IMR-90 (cell line): Measurements from ENCODE around the gene TP53TG5. TPM values are rescaled to one million over a fixed set of nuclear protein-coding genes. Genes with fewer than 3 reads are reported as not detected.
"Not testable (repeated sequence)": the region's sequence is repeated elsewhere in the genome, so short reads cannot be mapped to it uniquely, and the experiment has no call there.

ENCODE experiments used
- ATAC-seq: fragments of 200-7000 bp; cut with Tn5 transposase; 2 replicates; pipeline ENCODE4 v1.9.1; 2020; ENCODE audit warnings: low read depth, mild to moderate bottlenecking, moderate library complexity
- BruUV-seq: library from RNA; stranded (reverse); fragments of 400-500 nt; replicated peaks from 2 replicates; lab custom pipeline; 2021; lab: Mats Ljungman, UMichigan
- CTCF ChIA-PET: fragments of 300-600 bp; formaldehyde crosslinking; extraction: SDS; loops from one replicate; lab custom pipeline; 2021; ENCODE audit warnings: antibody characterized with exemption; lab: Yijun Ruan, JAX
- POLR2A ChIA-PET: fragments of 300-600 bp; sonication (Branson Sonifier 250); formaldehyde crosslinking; loops from one replicate; lab custom pipeline; 2022; ENCODE audit warnings: antibody characterized with exemption; ENCODE audit not compliant: unreplicated experiment; lab: Charles Lee
- DNase-seq: peaks from one replicate; pipeline ENCODE4 v3.0.0; 2013
- H2AFZ ChIP-seq: replicated peaks from 2 replicates; pipeline ENCODE3; 2013; ENCODE audit warnings: low read length, mild to moderate bottlenecking; ENCODE audit not compliant: poor library complexity
- H2AK5ac ChIP-seq: 2 replicates; pipeline ENCODE4 v1.6.1; 2013; ENCODE audit warnings: low read depth, low read length, inconsistent platforms
- H2AK9ac ChIP-seq: replicated peaks from 2 replicates; pipeline ENCODE3; 2013; ENCODE audit warnings: mild to moderate bottlenecking, low read depth, low read length, moderate library complexity; ENCODE audit not compliant: poor library complexity
- H2BK120ac ChIP-seq: 2 replicates; pipeline ENCODE4 v1.6.1; 2013; ENCODE audit warnings: low read depth, low read length, inconsistent platforms
- H2BK15ac ChIP-seq: 3 replicates; pipeline ENCODE4 v1.6.1; 2013; ENCODE audit warnings: low read depth, low read length, inconsistent platforms
- H2BK20ac ChIP-seq: 2 replicates; pipeline ENCODE4 v1.6.1; 2013; ENCODE audit warnings: low read depth, mild to moderate bottlenecking, inconsistent platforms, low read length, moderate library complexity
- H2BK5ac ChIP-seq: 2 replicates; pipeline ENCODE4 v1.6.1; 2013; ENCODE audit warnings: mild to moderate bottlenecking, low read depth, low read length, inconsistent platforms; ENCODE audit not compliant: poor library complexity, severe bottlenecking
- H3K14ac ChIP-seq: replicated peaks from 2 replicates; pipeline ENCODE4 v1.6.1; 2013; ENCODE audit warnings: low read depth, low read length, inconsistent platforms
- H3K18ac ChIP-seq: 2 replicates; pipeline ENCODE4 v1.6.1; 2013; ENCODE audit warnings: low read depth, low read length, control low read depth
- H3K23ac ChIP-seq: 2 replicates; pipeline ENCODE4 v1.6.1; 2013; ENCODE audit warnings: low read depth, low read length, inconsistent platforms
- H3K27ac ChIP-seq: 2 replicates; pipeline ENCODE4 v1.5.1; 2013; ENCODE audit warnings: mild to moderate bottlenecking, control low read depth, low read length; ENCODE audit not compliant: insufficient read depth
- H3K27me3 ChIP-seq: 2 replicates; pipeline ENCODE4 v1.6.1; 2013; ENCODE audit warnings: low read length; ENCODE audit not compliant: control insufficient read depth, insufficient read depth
- H3K36me3 ChIP-seq: 2 replicates; pipeline ENCODE4 v1.6.1; 2013; ENCODE audit warnings: low read length, mixed read lengths; ENCODE audit not compliant: control insufficient read depth, insufficient read depth
- H3K4ac ChIP-seq: 2 replicates; pipeline ENCODE4 v1.6.1; 2013; ENCODE audit warnings: low read depth, low read length, inconsistent platforms
- H3K4me1 ChIP-seq: 2 replicates; pipeline ENCODE4 v1.6.1; 2013; ENCODE audit warnings: low read length, mixed read lengths; ENCODE audit not compliant: control insufficient read depth, insufficient read depth
- H3K4me2 ChIP-seq: 2 replicates; pipeline ENCODE4 v1.6.1; 2013; ENCODE audit warnings: low read depth, mild to moderate bottlenecking, control low read depth, low read length, moderate library complexity
- H3K4me3 ChIP-seq: 2 replicates; pipeline ENCODE4 v1.5.1; 2013; ENCODE audit warnings: low read depth, mild to moderate bottlenecking, control low read depth, low read length, moderate library complexity; ENCODE audit not compliant: insufficient read depth
- H3K56ac ChIP-seq: 2 replicates; pipeline ENCODE4 v1.6.1; 2013; ENCODE audit warnings: low read length, inconsistent platforms; ENCODE audit not compliant: insufficient read depth; ENCODE audit errors: extremely low read depth
- H3K79me1 ChIP-seq, 2 experiments: 2 replicates each; pipeline ENCODE4 v1.6.1; 2013; ENCODE audit warnings: low read length in 2 of 2, inconsistent platforms in 1 of 2, low read depth in 1 of 2
- H3K9ac ChIP-seq: 2 replicates; pipeline ENCODE4 v1.6.1; 2013; ENCODE audit warnings: low read depth, low read length, control low read depth
- H3K9me1 ChIP-seq: 2 replicates; pipeline ENCODE4 v1.6.1; 2013; ENCODE audit warnings: low read length, inconsistent platforms; ENCODE audit not compliant: insufficient read depth
- H3K9me3 ChIP-seq: 2 replicates; pipeline ENCODE4 v1.6.1; 2013; ENCODE audit warnings: low read length; ENCODE audit not compliant: control insufficient read depth, insufficient read depth
- H4K20me1 ChIP-seq: 2 replicates; pipeline ENCODE4 v1.6.1; 2013; ENCODE audit warnings: low read length, inconsistent platforms; ENCODE audit not compliant: insufficient read depth
- H4K5ac ChIP-seq: 2 replicates; pipeline ENCODE4 v1.6.1; 2013; ENCODE audit warnings: mild to moderate bottlenecking, low read depth, low read length, control low read depth
- H4K8ac ChIP-seq, 2 experiments: 2 replicates each; pipeline ENCODE4 v1.6.1; 2013; ENCODE audit warnings: low read depth in 2 of 2, low read length in 2 of 2, control low read depth in 1 of 2, inconsistent platforms in 1 of 2
- H4K91ac ChIP-seq: 2 replicates; pipeline ENCODE4 v1.6.1; 2013; ENCODE audit warnings: low read depth, low read length, inconsistent platforms; ENCODE audit not compliant: insufficient read depth
- FOS ChIP-seq: fragments of 150-350 bp; IDR thresholded peaks from 2 replicates; pipeline ENCODE4 v1.6.1; 2016; ENCODE audit warnings: low read depth, low read length
- MAFK ChIP-seq: IDR thresholded peaks from 2 replicates; pipeline ENCODE4 v1.6.1; 2012; ENCODE audit warnings: low read depth, low read length, improper control_type of control experiment
- NFE2L2 ChIP-seq: fragments of 150-350 bp; IDR thresholded peaks from 2 replicates; pipeline ENCODE4 v1.6.1; 2016; ENCODE audit warnings: low read depth, mild to moderate bottlenecking, low read length
- RFX5 ChIP-seq: IDR thresholded peaks from 2 replicates; pipeline ENCODE4 v1.8.0; 2012; ENCODE audit warnings: low read depth, mild to moderate bottlenecking, low read length, moderate library complexity
- WGBS, 2 experiments: methylation state at CpG; one replicate each; pipeline versions ENCODE4 v1.1.5 to v1.1.7; 2013; ENCODE audit warnings: missing lambda C conversion rate in 2 of 2; ENCODE audit not compliant: insufficient read length in 1 of 2; ENCODE audit errors: extremely low coverage in 2 of 2; 5-methylcytosine and 5-hydroxymethylcytosine counted together
- dilution Hi-C: fragments of 300-500 bp; cut with HindIII; formaldehyde crosslinking; loops from one replicate; pipeline ENCODE4 v1.14.3; 2018; ENCODE audit warnings: low sequenced_read_pairs; ENCODE audit not compliant: unreplicated experiment
- in situ Hi-C: fragments of 300-500 bp; cut with MboI; formaldehyde crosslinking; loops from 3 replicates; pipeline ENCODE4 v1.14.3; 2019; ENCODE audit warnings: low sequenced_read_pairs, inconsistent platforms, mixed read lengths
- intact Hi-C: fragments of 100-400 bp; cut with micrococcal nuclease; formaldehyde crosslinking; loops from 2 replicates; pipeline ENCODE4 v1.10.0; 2022
- polyA plus RNA-seq, 3 experiments: library from polyadenylated mRNA; depleted of rRNA; stranded (reverse); fragments of >200 nt; gene quantifications; 2 replicates each; pipeline ENCODE4 v1.2.3, GENCODE V29; 2012; ENCODE audit warnings: low replicate concordance in 1 of 3
- total RNA-seq: library from RNA; depleted of rRNA; stranded (reverse); fragments of >200 nt; gene quantifications from 2 replicates; pipeline ENCODE4 v1.2.3, GENCODE V29; 2012

TP53TG5 gene
- total and polyA plus RNA-seq, 2 of the 4 experiments (the other 2 are of a cell fraction), result not detected

- H4K20me1 ChIP-seq, result peaks cover 6% of the 10 kb centered on the region
- H3K27me3 ChIP-seq, result no peaks in the 10 kb centered on the region
- BruUV-seq, result no TSS peak
- peaks cover 20% of the 10 kb centered on the region for H3K4me1 ChIP-seq
- H4K91ac ChIP-seq, result no peak overlapping the region
- no peak overlapping the region for H2BK20ac ChIP-seq
- H3K56ac ChIP-seq, result no peak overlapping the region
- intact Hi-C loops (no loop called here), dilution Hi-C loops (no loop called here), in situ Hi-C loops (no loop called here)
- POLR2A ChIA-PET, result no interaction called here
- H2BK5ac ChIP-seq, result no peak overlapping the region
- CTCF ChIA-PET, result interaction anchor here (0.6 to 1.7 kb wide), 5 partner anchors 10 to 94 kb away, joined by 3 to 6 read pairs (median 3); partner anchors contain the start of gene SYS1
- no peak overlapping the region for H2BK15ac ChIP-seq
- no peaks in the 10 kb centered on the region for H3K9me3 ChIP-seq
- no peak overlapping the region for H3K4me2 ChIP-seq
- H3K18ac ChIP-seq, result no peak overlapping the region
- TF ChIP-seq RFX5 (no peak), NFE2L2 (no peak), MAFK (no peak), FOS (no peak)
- no peak overlapping the region for H3K14ac ChIP-seq
- H3K79me1 ChIP-seq, result peaks cover 0 to 20% of the 10 kb centered on the region in 2 experiments; a peak in 2 of 4 replicates
- H4K5ac ChIP-seq, result no peak overlapping the region
- no CpG with 5 or more reads among the region's 3 CpGs for WGBS, 2 experiments
- H3K9ac ChIP-seq, result no peak overlapping the region
- no peak overlapping the region for H4K8ac ChIP-seq
- H3K27ac ChIP-seq, result no peak overlapping the region
- ATAC-seq (no peak), DNase-seq (no peak)
- H3K4me3 ChIP-seq, result no peak overlapping the region
- H2AFZ ChIP-seq, result no peak overlapping the region
- H3K23ac ChIP-seq, result no peak overlapping the region
- no peaks in the 10 kb centered on the region for H3K36me3 ChIP-seq
- H2BK120ac ChIP-seq, result no peak overlapping the region
- no peak overlapping the region for H2AK5ac ChIP-seq
- no peak overlapping the region for H3K4ac ChIP-seq
- H2AK9ac ChIP-seq, result no peak overlapping the region
- H3K9me1 ChIP-seq, result peaks cover 7% of the 10 kb centered on the region
Observed at GRCh38 chr20:45352729-45353128, 25.4 kb downstream of the TP53TG5 start.

- DNase-seq, POLR2A ChIA-PET, H3K27ac ChIP-seq, H3K18ac ChIP-seq, H3K36me3 ChIP-seq, H3K9me3 ChIP-seq, H3K9ac ChIP-seq, H2AFZ ChIP-seq, dilution Hi-C loops, H3K4me2 ChIP-seq, H4K91ac ChIP-seq, H3K27me3 ChIP-seq, in situ Hi-C loops, H3K23ac ChIP-seq, H2BK15ac ChIP-seq, H2AK5ac ChIP-seq, H2BK5ac ChIP-seq, intact Hi-C loops, H2BK20ac ChIP-seq, H2BK120ac ChIP-seq, H4K5ac ChIP-seq, BruUV-seq, H3K4me3 ChIP-seq, H4K8ac ChIP-seq, ATAC-seq, H2AK9ac ChIP-seq, H3K14ac ChIP-seq, H3K4ac ChIP-seq, H3K56ac ChIP-seq: not testable (repeated sequence)
- WGBS, 2 experiments, result 88% methylated on average over 6 of the region's 10 CpGs; no CpG with 5 or more reads in 1 of the 2 experiments
- CTCF ChIA-PET, result interaction anchor here (1.1 kb wide), 1 partner anchor 14 kb away, joined by 3 read pairs; no protein-coding TSS in a partner anchor
- Histone ChIP-seq H3K79me1 (peaks cover 0 to 33% of the 10 kb centered on the region in 2 experiments; a peak in 3 of 4 replicates), H4K20me1 (peaks cover 25% of the 10 kb centered on the region), H3K9me1 (peaks cover 11% of the 10 kb centered on the region), H3K4me1 (peaks cover 20% of the 10 kb centered on the region)
Observed at GRCh38 chr20:45350795-45351194, 27.3 kb downstream of the TP53TG5 start.
